Left colon (tissue), 2 donors: ENCODE measurements around the gene GNB1L. TPM values are rescaled to one million over a fixed set of nuclear protein-coding genes. Genes with fewer than 3 reads are reported as not detected.

Experiments used
- ATAC-seq: fragments of 200-7000 bp; cut with Tn5 transposase; one replicate; pipeline ENCODE4 v1.9.1; 2020; ENCODE audit warnings: mild to moderate bottlenecking, moderate library complexity
- DNase-seq, 2 donors: peaks; one replicate each; pipeline ENCODE4 v3.0.0-alpha.2; 2020
- intact Hi-C, 2 donors: fragments of 100-400 bp; cut with DNase I in 1 of 2; cut with micrococcal nuclease in 1 of 2; formaldehyde crosslinking; loops; one replicate each; pipeline versions ENCODE4 v1.11.2 to v1.14.0; 2022; cut with DNase I, micrococcal nuclease
- total RNA-seq, 2 donors: library from RNA; stranded (reverse); fragmentation: NEBNext Ultra II Directional; extraction: Animal tissue kit (Norgen Biotek cat#: 25700); gene quantifications; one replicate each; pipeline ENCODE4 v1.2.1, GENCODE V29; 2021
- donor health status: DM: no; HTN: no; CAD: no.
- donor health status: DM: yes; HTN: yes; CAD: no.

The GNB1L gene
- total RNA-seq, 2 donors from 2014 or later, result 3.3 to 4.6 TPM

DNA sequence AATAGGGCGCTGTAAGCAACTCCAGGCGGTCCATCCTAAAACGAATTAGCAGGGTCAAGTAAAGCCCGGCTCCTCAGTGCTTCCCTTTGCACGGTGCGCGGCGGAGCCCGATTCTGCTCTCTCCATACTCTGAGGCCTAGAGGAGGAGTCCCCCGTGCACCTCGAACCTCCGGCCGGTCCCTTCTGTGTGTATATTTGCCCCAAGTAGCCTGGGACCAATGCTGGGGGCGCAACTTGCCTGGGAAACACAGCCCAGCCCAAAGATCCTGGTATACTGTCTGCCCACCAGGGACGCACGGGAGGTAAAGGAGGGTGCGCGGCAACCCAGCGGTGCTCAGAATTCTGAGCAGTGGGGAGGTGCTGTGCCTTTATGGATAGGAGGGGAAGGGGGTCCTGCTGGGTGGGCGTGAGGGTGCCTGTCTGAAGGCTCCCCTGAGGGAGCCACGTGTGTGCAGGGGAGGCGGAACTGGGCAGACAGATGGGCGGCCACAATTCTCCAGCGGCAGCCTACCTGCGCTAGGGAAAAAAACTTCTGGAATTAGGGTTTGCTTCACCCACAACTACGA, 98.9 kb downstream of the GNB1L start:
- intact Hi-C loops, result no loop called here
- ATAC-seq (no peak), DNase-seq (no peak)

DNA sequence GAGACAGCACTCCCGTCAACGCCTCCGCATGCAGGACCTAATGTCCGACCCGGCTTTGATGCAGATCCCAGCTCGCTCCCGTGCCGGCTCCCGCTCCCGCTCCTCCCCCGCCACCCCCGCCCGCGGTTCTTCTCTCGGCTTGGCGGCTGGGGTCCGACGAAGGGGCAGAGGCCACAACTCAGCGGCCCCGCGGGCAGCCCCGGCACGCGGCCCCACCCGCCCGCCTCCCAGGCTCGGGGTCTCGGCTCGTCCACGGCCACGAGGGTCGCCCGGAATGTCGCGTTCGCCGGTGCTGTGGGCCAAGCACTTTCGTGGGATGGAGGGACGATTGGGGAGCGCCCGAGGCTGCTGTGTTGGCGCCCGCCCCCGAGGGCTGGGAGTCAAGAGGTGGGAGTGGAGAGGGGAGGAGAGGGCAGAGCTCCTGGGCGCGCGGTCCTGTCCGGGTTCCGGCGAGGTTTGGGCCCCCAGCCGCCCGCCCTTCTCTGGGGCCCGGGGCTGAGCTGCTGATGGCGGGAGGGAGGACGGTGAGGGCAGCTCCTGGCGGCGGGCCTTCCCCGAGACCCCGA, 99.4 kb downstream of the GNB1L start:
- ATAC-seq, result no peak
- DNase-seq, result no peak
- intact Hi-C loops, result no loop called here

DNA sequence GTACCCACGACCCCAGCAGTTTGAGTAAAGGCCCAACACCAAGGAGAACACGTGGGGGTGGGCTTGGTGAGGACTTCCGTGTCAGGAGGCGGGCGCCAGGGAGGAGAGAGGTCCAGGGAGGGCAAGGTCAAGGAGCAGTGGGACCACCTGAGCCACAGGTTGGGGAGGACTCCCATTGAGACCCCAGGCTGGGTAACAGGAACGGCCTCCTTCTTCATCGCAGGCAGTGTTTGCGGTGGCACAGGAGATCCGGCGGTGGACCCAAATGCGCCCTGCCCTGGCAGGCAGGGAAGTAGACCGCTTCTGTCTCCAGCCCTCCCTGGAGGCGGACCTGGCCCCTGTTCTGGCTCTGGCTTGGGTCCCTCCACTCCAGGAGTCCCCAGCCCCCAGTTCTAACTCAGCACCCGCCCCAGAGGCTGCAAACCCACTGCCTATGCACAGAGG, 100.0 kb downstream of the GNB1L start:
- DNase-seq (no peak), ATAC-seq (no peak)
- intact Hi-C loops, result no loop called here

DNA sequence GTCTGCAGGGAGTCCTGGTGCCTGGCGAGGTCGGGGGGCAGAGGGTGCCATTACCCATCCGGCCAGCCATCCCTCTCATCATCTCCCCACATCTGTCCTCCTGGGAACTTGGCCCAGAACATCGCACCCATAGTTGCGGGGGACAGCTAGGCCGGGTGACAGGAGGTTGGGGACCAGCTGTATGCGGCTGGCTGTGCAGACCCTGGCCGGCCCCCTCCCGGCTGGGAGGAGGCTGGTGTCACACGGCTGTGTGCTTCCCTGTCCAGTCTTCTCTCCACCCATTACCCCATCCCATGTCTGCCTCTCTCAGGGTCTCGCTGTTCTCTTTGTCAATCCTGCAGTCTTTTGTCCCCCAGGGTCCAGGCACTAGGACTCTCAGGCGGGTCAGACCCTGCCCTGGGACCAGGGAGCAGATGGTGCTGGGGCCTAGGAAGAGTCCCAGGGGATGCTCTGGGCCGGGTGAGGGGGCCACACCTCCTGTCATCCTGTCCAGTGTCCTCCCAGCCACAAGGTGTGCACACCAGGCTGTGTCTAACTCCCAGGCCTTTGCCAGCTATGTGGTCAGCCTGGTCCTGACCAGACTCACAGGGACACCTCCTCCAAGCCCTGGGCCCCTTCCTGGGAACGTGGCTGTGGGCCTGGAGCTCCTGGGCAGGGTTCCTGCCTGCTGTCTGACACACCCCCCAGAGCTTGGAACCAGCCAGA, 100.5 kb downstream of the GNB1L start:
- ATAC-seq (no peak), DNase-seq (no peak)
- intact Hi-C loops, result no loop called here

DNA sequence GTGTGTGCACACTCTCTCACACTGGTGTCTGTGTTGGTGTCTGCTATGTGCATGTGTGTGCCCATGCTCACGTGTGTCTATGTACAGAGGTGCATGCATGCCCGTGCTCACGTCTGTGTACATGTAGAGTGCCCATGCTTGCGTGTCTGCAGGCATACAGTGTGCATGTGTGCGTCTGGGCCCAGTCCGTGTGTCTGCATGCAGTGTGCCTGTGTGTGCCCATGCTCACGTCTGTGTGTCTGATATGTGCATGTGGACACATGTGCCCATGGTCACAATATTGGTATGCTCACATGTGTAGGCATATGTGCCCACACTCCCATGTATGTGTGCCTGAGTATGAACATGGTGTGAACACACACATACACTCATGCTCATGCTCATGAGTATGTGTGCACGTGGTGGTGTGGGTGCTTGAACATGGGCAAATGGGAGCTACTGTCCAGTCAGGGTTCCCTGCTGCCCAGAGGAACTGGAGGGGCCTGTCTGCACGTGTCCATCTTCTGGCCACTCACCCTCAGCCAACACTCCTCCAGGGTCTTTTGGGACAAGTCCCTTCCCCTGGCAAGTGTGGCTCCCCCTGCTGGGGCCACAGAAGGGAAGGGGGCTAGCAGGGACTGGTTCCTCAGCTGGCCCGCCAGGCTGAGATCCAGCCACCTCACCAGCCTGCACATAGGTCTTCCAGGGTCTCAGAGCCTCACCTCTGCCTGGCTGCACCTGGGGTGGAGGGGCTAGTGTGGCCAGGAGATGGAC, 101.4 kb downstream of the GNB1L start:
- intact Hi-C loops, result no loop called here
- DNase-seq, result no peak
- no peak for ATAC-seq

DNA sequence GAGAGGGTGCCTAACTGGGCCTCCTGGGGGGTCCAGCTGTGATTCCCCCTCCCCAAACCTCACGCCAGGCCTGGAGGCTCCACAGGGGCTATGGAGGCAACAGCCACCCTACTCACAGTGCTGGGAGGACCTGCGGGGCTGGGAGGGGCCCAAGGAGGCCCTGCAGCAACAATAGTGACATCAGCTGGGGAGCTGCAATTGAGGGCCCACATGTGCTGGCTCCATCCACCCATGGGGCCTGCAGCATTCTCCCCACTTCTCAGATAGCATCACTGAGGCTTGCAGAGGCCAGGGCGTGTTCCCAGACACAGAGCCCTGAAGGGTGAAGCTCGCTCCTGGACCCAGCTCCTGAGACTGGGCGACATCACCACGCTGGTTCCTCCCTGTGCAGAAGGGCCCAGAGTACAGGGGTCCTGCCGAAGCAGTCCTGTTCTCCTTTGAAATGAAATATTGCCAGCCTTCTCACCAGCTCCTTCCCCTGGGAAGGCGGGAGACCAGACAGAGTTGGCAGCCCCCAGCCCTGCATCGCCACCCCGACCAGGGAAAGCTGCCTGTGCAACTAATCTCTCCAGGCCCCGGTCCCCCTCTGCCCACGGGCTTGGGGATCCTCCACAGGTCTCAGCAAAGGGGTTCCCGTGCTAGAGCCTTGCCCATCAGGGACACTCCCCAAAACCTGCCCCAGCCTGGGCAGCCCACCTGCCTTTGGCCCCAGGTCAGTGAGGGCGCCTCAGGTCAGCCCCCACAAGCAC, 103.0 kb downstream of the GNB1L start:
- intact Hi-C loops, result no loop called here
- DNase-seq (no peak), ATAC-seq (no peak)

DNA sequence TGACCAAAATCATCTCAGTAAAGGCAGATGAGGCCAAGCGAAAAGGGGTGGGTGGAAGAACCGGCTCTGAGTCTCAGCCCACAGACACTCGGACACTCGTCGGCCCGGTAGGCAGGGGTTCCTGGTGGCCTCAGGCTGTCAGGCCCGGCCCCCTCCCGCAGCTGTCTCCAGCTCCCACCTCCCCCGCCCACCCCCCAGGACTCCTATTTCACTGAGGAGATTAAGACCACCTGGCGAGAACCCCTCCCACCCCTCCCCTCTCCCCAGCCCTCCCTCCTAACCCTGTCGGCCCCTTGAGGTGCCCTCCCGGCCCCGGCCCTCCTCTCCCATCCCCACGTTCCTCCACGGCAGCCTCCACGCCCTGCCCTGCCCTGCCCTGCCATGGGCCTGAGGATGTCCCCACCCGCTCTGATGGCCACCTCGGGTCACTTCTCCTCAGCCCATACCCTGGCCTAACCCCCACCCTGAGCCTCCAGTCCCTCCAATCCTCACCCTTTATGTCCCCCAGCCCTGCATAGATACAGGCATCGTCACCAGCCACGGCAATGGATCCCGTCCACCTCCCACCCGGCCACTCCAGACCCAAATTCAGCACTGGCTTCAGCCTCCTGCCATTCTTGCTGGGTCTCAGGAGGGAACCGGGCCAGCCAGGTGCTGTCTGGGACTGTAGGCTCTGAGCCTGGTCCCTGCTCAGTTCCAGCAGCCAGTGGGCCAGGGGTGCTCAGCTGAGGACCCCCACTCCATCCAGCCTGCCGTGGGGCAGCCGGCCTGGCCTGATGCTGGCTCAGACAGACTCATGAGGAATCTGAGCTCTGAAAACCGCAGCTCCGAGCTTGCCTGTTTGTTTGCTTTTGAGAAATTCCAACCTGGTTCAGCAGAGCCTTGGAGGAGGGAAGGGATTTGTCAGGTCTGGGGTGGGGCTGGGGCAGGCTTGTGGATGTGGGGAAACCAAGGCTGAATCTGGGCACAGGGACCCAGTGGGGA, 103.9 kb downstream of the GNB1L start:
- ATAC-seq, result no peak
- DNase-seq, result no peak
- intact Hi-C loops, result no loop called here

DNA sequence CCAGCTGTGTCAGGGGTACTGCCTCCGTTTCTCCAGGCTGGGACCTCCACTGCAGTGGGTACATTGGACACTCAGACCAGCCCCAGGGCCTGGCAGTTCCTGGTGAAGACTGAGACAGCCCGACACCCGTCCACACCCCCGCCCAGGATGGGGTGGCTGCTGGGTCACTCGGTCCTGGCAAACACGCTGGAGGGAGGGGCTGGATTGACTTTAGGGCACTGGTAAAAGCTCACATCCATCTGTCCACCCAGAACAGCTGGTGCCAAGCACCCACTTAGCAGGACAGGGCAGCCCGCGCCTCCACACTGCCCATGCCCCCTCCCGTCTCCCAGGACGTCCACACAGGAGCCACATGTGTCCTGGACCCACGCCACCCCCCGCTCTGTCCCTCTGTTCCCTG, 104.8 kb downstream of the GNB1L start:
- DNase-seq (no peak), ATAC-seq (no peak)
- intact Hi-C loops, result no loop called here

DNA sequence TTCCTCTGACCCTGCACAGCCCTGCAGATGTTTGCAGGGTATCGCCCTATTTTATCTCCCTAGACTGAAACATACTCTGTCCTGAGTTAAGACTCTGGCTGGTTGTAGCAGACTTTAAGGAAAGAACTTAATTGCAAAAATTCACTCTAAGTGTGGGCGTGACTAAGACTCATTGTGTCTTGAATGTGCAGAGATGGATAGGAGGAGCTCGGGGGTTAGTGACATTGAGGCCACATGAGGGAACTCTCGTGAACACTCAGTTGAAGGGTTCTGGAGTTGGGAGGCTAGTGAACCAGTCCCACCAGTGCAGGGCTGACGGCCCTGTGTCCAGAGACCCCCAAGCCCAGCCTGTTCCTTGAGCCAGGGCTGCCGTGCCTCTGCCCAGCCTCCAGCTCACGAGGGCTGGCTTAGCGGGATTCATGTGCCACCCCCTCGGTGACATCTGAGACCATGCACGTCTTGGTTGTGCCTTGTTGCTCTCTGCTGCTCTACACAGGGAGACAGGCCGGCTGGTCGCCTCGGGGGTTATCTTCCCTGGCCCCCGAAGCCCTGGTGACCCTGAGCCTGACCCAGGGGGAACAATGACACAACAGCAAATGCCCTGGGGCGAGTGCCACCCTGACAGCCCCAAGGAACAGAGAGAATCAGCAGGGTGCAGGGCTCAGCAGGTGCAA, 105.5 kb downstream of the GNB1L start:
- intact Hi-C loops, result no loop called here
- ATAC-seq (no peak), DNase-seq (no peak)

DNA sequence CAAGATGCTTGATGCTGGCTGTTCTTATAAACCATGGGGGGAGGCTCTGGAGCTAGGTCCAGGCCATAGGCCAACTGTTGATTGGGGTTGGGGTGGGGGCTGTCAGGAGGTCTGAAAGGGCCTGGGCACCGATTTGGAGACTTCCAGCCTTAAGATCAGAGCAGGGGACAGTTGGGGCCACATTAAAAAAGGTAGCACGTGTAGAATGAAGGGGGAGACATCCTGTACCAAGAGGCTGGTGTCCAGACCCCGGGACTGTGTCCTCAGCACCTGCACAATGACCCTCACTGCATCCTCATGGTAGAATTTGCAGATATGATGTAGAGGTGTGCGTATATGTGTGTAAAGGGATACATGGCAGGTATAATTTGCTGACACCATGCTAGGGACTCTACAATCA, 106.5 kb downstream of the GNB1L start:
- intact Hi-C loops, result no loop called here
- ATAC-seq (no peak), DNase-seq (no peak)

DNA sequence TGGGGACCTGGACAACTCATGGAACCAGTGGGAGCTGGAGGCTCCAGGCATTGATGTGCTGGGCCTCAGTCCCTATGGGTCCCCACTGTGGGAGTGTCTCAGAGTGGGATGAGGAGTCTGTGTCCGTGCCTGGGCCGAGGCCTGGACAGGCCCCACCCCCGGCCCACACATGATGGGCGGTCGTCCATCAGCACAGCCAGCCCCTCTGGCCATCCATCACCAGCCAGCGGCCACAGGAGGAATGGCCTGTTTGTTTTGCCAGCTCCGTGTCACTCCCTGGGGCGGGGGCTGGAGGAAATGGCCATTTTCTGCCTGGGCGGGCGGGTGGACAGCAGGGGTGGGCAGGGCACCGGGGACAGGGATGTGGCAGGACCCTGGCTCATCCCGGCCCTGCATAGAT, 107.1 kb downstream of the GNB1L start:
- intact Hi-C loops, result no loop called here
- DNase-seq (no peak), ATAC-seq (no peak)

DNA sequence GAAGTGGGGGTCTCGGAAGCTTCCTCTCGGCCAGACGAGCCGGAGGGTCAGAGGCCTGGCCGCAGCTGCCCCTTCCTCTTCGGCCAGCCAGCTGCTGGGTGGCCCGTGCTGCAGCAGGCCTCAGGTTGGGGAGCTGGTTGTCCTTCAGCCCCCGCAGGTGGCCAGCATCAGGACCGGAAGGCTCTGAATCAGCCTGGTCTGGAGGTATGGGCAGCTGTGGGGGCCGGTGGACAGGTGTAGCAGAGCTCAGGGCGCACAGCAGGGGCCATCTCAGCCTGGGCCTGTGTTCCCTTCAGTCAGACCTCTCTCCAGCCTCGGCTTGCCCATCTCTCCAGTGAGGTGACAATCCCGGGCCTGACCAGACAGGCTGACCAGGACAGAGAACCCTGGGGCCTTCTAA, 107.9 kb downstream of the GNB1L start:
- ATAC-seq, result no peak

DNA sequence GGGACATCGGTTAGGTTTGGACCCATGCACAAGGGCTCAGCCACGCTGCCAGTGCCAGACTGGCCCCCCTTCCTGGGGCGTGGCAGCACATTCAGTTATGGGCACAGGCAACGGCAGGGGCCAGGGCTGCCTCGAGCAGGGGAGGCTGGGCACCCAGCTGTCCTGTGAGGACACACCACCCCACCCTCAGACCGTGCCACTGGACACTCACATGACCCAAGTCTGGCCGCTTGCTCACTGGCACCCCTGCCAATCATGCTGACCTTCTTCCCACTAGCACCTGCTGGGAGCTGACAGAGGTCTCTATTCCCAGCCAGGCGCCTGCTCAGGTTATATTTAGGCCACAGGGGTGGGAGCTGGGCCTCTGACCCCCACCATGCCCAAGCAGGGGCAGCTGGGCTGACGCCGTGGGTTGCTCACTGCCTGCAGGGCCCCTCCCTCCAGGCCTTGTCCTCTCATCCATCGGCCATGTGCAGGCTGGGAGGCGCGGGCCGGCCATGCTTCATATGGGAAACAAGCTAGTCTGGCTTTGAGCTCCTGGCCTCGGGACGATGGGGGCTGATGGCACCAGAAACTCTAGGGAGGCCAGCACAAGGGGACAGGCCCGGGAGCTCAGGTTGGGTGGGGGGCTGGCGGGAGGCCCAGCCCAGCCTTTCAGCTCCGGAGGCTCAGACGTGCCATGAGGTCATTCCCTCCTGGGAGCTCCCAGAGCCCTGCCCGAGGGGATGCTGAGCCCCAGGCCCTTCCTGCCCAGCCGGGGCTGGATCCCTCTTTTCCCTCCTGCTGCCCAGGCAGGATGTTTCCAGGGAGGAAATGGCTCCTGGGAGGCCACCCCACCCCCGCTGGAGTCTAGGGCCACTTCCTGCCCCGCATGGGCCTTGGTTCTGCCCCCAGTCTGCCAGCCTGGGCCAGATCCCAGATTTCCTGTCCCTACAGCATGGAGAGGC, 109.2 kb downstream of the GNB1L start:
- intact Hi-C loops, result no loop called here

More for the DNA sequence above, 107.9 kb downstream of the GNB1L start:
- intact Hi-C loops, result no loop called here
- DNase-seq, result no peak

DNA sequence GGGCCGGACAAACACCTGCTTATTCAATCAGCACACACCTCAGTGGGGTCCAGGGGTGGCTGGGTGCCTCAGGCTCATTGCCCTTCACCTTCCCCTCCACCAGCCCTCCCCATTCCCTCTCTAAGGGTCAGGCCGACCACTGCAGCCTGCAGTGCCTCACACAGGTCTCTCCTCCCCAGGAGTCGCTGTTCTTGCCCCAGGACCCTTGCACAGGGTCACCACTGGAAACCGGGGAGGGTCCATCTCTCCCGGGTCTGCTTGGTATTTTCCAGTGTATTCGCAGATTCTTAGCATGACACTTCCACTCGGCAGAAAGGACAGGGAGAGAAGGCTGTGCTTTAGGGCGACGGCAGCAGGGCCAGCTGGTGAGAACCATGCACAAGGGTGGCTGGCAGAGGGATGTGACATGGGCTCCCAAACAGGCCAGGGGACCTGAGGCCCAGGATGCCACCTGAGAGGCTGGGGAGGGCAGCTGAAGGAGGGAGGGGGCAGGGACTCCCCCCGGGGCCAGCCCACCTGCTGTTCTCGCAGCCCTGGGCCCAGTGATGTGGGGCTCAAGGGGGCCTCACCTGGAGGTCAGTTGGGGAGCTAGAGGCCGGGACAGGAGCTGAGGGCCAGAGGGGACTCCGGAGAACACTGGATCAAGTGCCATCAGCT, 110.2 kb downstream of the GNB1L start:
- intact Hi-C loops, result no loop called here
- DNase-seq, result no peak
- no peak for ATAC-seq

More for the DNA sequence above, 109.2 kb downstream of the GNB1L start:
- DNase-seq (no peak), ATAC-seq (no peak)

DNA sequence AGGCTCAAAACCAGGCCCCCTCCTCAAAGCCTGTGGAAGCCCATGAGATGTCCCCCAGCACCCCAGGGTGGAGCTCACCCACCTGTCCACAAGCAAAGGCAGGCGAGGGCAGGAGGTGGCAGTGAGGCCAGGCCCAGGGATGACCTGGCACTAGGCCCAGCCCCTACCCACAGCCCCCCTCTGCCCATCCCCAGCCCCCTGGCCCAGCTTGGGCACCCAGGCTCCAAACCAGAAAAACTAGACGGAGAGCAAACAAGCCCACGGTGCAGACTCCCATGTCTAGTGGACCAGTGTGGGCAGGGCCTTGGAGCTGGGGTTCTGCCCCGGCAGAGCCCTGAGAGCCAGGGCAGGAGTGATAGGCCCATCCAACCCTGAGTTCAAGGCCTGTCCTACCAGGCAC, 111.0 kb downstream of the GNB1L start:
- intact Hi-C loops, result no loop called here
- DNase-seq, result no peak
- ATAC-seq, result no peak

DNA sequence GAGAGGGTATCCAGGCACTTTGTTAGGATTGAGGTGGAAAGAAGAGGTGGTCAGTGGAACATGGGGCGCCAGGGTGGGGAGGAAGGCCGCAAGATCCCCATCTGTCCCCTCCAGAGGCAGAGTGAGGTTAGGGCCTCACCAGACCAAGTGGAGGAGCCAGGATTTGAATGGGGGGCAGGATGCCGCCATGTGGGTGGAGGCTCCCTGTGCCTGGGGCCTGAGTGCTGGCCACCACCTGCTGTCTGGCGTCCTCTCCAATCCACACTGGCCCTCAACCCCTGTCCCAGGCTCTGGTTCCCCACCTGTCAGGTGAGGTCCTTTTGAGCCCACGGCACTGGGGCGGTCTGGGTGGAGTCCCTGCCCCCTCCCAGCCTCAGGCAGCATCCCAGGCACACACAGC, 111.6 kb downstream of the GNB1L start:
- intact Hi-C loops, result no loop called here
- DNase-seq (no peak), ATAC-seq (no peak)
